ENCODE measurements around the gene SARNP.
"Not testable (repeated sequence)": the region's sequence is repeated elsewhere in the genome, so short reads cannot be mapped to it uniquely, and the experiment has no call there.

GRCh38 chr12:55758575-55758974 lies 58.9 kb downstream of the SARNP start:
- TF ChIP-seq POLR2A, CTCF (IDR thresholded peaks at IDR 0.05): not testable (repeated sequence)
